Thyroid gland (tissue), 4 donors: ENCODE measurements around the gene ZNF429.

Source experiments
- POLR2A ChIP-seq, 2 donors: fragments of 450-650 bp; IDR thresholded peaks; one replicate each; pipeline ENCODE4 v1.6.1; 2017; ENCODE audit warnings: antibody characterized with exemption in 2 of 2, mild to moderate bottlenecking in 2 of 2, moderate library complexity in 1 of 2
- TF ChIP-seq, protein P1 (sequence below), 6 experiments: fragments of 200-600 bp in 3 of 6; fragments of 450-650 bp in 3 of 6; sonication (generic) in 3 of 6; IDR thresholded peaks; one replicate each; pipeline ENCODE4 v1.5.1; 2016 to 2019; ENCODE audit warnings: antibody characterized with exemption in 6 of 6, mild to moderate bottlenecking in 2 of 6, inconsistent platforms in 1 of 6, moderate library complexity in 1 of 6

DNA sequence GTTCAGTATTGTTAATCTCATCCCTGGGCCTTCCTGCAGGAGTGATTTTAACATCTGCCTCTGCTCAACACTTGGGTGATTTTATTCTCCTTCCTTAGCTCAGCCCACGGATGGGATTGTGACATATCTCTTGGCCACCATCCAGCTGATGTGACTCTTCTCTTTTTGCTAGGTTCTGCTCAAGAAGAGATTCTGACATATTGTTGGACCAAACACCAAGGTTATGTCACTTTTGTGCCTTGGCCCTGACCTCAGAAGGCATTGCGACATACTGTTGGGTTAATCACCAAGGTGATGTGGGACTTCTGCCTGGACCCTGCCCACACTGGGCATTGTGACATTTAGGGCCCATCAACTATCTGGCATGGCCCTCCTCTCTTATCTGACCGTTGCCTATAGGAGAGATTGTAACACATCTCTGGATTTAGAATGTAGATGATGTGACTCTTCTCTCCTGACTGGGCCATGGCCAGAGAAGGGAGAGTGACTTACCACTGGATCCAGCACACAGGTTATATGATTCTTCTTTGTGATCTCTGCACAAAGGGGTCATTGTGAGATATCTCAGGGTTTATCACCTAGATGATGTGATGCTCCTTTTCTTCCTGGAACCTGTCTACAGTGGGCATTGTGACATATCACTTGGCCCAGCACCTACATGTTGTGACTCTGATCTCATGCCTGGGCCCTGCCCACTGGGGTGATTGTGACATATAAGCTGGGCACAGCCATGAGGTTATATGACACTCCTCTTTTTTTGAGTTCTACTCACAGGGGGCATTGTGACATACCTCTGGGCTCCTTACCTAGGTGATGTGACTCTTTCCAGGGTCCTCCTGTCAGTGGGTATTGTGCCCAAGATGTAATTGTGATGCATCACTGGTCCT is 88.8 kb downstream of the ZNF429 start:
- TF ChIP-seq, protein P1, sequence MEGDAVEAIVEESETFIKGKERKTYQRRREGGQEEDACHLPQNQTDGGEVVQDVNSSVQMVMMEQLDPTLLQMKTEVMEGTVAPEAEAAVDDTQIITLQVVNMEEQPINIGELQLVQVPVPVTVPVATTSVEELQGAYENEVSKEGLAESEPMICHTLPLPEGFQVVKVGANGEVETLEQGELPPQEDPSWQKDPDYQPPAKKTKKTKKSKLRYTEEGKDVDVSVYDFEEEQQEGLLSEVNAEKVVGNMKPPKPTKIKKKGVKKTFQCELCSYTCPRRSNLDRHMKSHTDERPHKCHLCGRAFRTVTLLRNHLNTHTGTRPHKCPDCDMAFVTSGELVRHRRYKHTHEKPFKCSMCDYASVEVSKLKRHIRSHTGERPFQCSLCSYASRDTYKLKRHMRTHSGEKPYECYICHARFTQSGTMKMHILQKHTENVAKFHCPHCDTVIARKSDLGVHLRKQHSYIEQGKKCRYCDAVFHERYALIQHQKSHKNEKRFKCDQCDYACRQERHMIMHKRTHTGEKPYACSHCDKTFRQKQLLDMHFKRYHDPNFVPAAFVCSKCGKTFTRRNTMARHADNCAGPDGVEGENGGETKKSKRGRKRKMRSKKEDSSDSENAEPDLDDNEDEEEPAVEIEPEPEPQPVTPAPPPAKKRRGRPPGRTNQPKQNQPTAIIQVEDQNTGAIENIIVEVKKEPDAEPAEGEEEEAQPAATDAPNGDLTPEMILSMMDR (IDR thresholded peaks at IDR 0.05), result no peak
- TF ChIP-seq POLR2A (IDR thresholded peaks at IDR 0.05), result no peak
